Activated CD4-positive, alpha-beta T cell treated with anti-CD3 and anti-CD28 coated beads, Interleukin-2, amount 10 ng/mL, durations not matched to agents 24 days and 14 days (primary cell): ENCODE data around the gene FBXW2. TPM values are rescaled to one million over a fixed set of nuclear protein-coding genes. Genes with fewer than 3 reads are reported as not detected.

ENCODE experiments used
- DNase-seq: peaks from one replicate; pipeline ENCODE4 v3.0.0; 2022
- H3K27ac Mint-ChIP-seq: one replicate; pipeline ENCODE4 v1.8.0; 2022; ENCODE audit warnings: mild to moderate bottlenecking, mixed read lengths
- H3K27me3 Mint-ChIP-seq: one replicate; pipeline ENCODE4 v1.8.0; 2022; ENCODE audit warnings: mixed read lengths
- H3K36me3 Mint-ChIP-seq: one replicate; pipeline ENCODE4 v1.8.0; 2022; ENCODE audit warnings: low read depth, mild to moderate bottlenecking, mixed read lengths
- H3K4me1 Mint-ChIP-seq: one replicate; pipeline ENCODE4 v1.8.0; 2021; ENCODE audit warnings: mixed read lengths
- H3K4me3 Mint-ChIP-seq: one replicate; pipeline ENCODE4 v1.8.0; 2022; ENCODE audit warnings: mild to moderate bottlenecking, moderate library complexity, mixed read lengths
- H3K9me3 Mint-ChIP-seq: one replicate; pipeline ENCODE4 v1.8.0; 2021; ENCODE audit warnings: mixed read lengths
- intact Hi-C: fragments of 100-400 bp; cut with micrococcal nuclease; formaldehyde crosslinking; loops from one replicate; pipeline ENCODE4 v1.15.1; 2023
- total RNA-seq: library from RNA; stranded (reverse); gene quantifications from 2 replicates; pipeline ENCODE4 v1.2.3, GENCODE V29; 2022

Gene FBXW2
- total RNA-seq, 1 donor from 2014 or later: 84.9 TPM

DNA sequence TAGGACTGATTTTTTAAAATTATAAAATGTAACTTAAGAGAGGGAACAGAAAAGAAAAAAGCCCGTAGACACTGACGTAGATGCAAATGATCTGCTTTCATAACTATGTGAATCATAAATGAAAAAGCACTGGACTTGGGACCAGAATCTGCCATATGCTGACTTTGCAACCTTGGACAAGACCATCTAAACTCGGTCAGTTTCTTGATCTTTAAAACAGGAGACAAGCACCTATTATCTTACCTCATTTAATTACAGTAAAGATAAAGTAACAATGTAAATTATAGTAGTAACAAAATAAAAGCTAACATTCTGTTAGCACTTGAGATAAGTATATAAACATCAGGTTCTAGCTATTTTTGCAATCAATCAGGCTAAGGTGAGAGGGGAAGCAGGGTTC is 20.0 kb downstream of the FBXW2 start:
- H3K27me3 Mint-ChIP-seq: no peaks in the 10 kb centered on the region
- no peak for DNase-seq
- intact Hi-C loops: loop anchor here (5.0 kb wide), 1 partner anchor 69 kb away; the partner anchor contains the start of gene PSMD5
- H3K4me1 Mint-ChIP-seq: peaks cover 24% of the 10 kb centered on the region
- no peaks in the 10 kb centered on the region for H3K9me3 Mint-ChIP-seq
- H3K36me3 Mint-ChIP-seq: peaks cover 59% of the 10 kb centered on the region
- no peak overlapping the region for H3K27ac Mint-ChIP-seq
- H3K4me3 Mint-ChIP-seq: no peak overlapping the region

- DNase-seq: no peak
- H3K27ac Mint-ChIP-seq: peak overlapping the region; percentile 61
- H3K4me3 Mint-ChIP-seq: no peak overlapping the region
- H3K36me3 Mint-ChIP-seq: peaks cover 61% of the 10 kb centered on the region
- H3K4me1 Mint-ChIP-seq: peaks cover 35% of the 10 kb centered on the region
- intact Hi-C loops: loop anchor here (5.0 kb wide), 1 partner anchor 71 kb away; the partner anchor contains the start of gene PSMD5
- H3K9me3 Mint-ChIP-seq: no peaks in the 10 kb centered on the region
- H3K27me3 Mint-ChIP-seq: no peaks in the 10 kb centered on the region
These were observed 22.3 kb downstream of the FBXW2 start for GRCh38 chr9:120770931-120771330.

GRCh38 chr9:120768886-120769285 is 24.3 kb downstream of the FBXW2 start:
- Mint-ChIP-seq H3K36me3 (peaks cover 67% of the 10 kb centered on the region), H3K4me1 (peaks cover 37% of the 10 kb centered on the region), H3K9me3 (no peaks in the 10 kb centered on the region), H3K4me3 (no peak overlapping the region), H3K27me3 (no peaks in the 10 kb centered on the region), H3K27ac (peak overlapping the region; percentile 45)
- intact Hi-C loops: no loop called here
- DNase-seq: no peak

DNA sequence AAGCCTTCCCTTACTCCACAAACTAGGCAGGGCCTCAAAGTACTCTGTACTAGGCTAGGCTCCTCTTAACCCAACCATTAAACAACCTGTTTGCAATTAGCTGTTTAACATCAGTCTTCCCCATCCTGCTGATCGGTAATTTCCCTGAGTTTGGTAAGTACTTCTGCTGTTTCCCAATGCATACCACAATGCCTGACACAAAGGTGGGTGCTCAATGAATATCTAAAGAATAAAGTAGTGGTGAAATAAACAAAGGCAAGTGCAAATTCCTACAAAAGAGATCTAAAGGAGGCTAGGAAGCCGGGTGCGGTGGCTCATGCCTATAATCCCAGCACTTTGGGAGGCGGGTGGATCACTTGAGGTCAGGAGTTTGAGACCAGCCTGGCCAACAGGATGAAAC is 25.0 kb downstream of the FBXW2 start:
- Mint-ChIP-seq H3K4me3 (no peak overlapping the region), H3K9me3 (no peaks in the 10 kb centered on the region), H3K27me3 (no peaks in the 10 kb centered on the region), H3K27ac (peak overlapping the region; percentile 45), H3K36me3 (peaks cover 72% of the 10 kb centered on the region), H3K4me1 (peaks cover 37% of the 10 kb centered on the region)
- DNase-seq: no peak
- intact Hi-C loops: no loop called here

- DNase-seq: no peak
- H3K36me3 Mint-ChIP-seq: peaks cover 73% of the 10 kb centered on the region
- H3K9me3 Mint-ChIP-seq: no peaks in the 10 kb centered on the region
- no peak overlapping the region for H3K27ac Mint-ChIP-seq
- H3K4me1 Mint-ChIP-seq: peaks cover 37% of the 10 kb centered on the region
- no peaks in the 10 kb centered on the region for H3K27me3 Mint-ChIP-seq
- no peak overlapping the region for H3K4me3 Mint-ChIP-seq
- intact Hi-C loops: no loop called here
These were observed 25.8 kb downstream of the FBXW2 start for GRCh38 chr9:120767451-120767850.

- Mint-ChIP-seq H3K36me3 (peaks cover 74% of the 10 kb centered on the region), H3K4me1 (peaks cover 30% of the 10 kb centered on the region), H3K4me3 (no peak overlapping the region), H3K27ac (peak overlapping the region; percentile 59), H3K27me3 (no peaks in the 10 kb centered on the region), H3K9me3 (no peaks in the 10 kb centered on the region)
- intact Hi-C loops: no loop called here
- no peak for DNase-seq
These were observed 27.2 kb downstream of the FBXW2 start for GRCh38 chr9:120765910-120766425.

GRCh38 chr9:120764476-120764875 is 28.7 kb downstream of the FBXW2 start:
- Mint-ChIP-seq H3K4me3 (no peak overlapping the region), H3K27ac (no peak overlapping the region), H3K27me3 (no peaks in the 10 kb centered on the region), H3K36me3 (peaks cover 67% of the 10 kb centered on the region), H3K4me1 (peaks cover 20% of the 10 kb centered on the region), H3K9me3 (no peaks in the 10 kb centered on the region)
- intact Hi-C loops: no loop called here
- DNase-seq: no peak

DNA sequence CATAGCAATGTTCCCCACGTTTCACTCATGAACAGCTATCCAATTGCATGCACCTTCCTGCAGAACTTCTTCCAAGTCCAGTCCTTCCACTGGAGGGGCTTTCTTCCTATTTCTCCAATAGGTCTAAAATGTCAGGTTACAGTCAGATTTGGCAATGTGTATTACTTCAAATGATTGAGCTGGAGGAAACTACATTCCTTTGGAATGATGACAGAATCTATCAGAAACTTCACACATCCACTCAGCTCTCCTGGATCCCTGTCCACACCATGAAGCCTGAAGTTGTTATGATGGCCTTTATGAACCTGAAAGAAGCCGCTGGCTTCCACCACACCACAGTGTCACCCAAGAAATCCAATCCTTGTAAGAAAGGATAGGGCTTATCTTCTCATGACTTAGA is 32.2 kb downstream of the FBXW2 start:
- Mint-ChIP-seq H3K9me3 (no peaks in the 10 kb centered on the region), H3K4me1 (peaks cover 16% of the 10 kb centered on the region), H3K36me3 (peaks cover 55% of the 10 kb centered on the region), H3K27me3 (no peaks in the 10 kb centered on the region), H3K27ac (no peak overlapping the region), H3K4me3 (no peak overlapping the region)
- no peak for DNase-seq
- intact Hi-C loops: no loop called here

DNA sequence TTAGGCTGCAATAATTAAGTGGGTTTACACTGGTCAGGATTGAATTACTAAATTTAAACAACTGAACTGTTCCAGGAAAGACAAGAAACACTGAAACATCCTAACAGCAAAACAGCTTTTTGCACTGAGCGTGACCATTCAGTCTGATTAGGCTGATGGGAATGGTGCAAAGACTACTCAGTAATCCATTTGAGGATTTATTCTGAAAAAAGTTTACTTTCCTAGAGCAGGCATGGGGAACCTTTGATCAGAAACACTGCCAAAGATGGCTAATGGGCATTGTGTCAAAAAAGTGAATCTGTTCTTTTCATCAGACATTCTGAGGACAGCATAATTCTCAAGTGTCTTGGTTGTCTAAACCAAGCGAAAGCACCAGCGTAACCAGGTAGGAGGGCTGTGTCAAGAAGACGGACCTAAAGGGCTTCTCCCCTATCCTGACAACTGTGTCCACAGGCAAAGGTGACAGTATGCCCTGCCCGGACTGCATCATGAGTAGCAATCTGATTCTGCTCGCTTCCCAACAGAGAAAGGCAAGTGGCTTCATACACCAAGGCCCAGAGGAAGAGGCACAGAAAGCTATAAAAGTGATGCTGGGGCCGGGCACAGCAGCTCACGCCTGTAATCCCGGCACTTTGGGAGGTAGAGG is 33.3 kb downstream of the FBXW2 start:
- Mint-ChIP-seq H3K27ac (peak overlapping the region; percentile 11), H3K27me3 (no peaks in the 10 kb centered on the region), H3K4me1 (peaks cover 15% of the 10 kb centered on the region), H3K36me3 (peaks cover 47% of the 10 kb centered on the region), H3K4me3 (no peak overlapping the region), H3K9me3 (no peaks in the 10 kb centered on the region)
- intact Hi-C loops: loop anchor here (5.0 kb wide), 2 partner anchors 82 to 137 kb away; partner anchors contain the start of gene PSMD5
- DNase-seq: no peak

GRCh38 chr9:120758544-120758943 is 34.7 kb downstream of the FBXW2 start:
- peak overlapping the region; percentile 30 for H3K27ac Mint-ChIP-seq
- H3K4me3 Mint-ChIP-seq: no peak overlapping the region
- H3K9me3 Mint-ChIP-seq: no peaks in the 10 kb centered on the region
- DNase-seq: no peak
- H3K36me3 Mint-ChIP-seq: peaks cover 37% of the 10 kb centered on the region
- intact Hi-C loops: loop anchor here (5.0 kb wide), 2 partner anchors 84 to 139 kb away; partner anchors contain the start of gene PSMD5
- no peaks in the 10 kb centered on the region for H3K27me3 Mint-ChIP-seq
- peaks cover 15% of the 10 kb centered on the region for H3K4me1 Mint-ChIP-seq

- peaks cover 27% of the 10 kb centered on the region for H3K36me3 Mint-ChIP-seq
- peak overlapping the region; percentile 15 for H3K27ac Mint-ChIP-seq
- no peaks in the 10 kb centered on the region for H3K27me3 Mint-ChIP-seq
- H3K9me3 Mint-ChIP-seq: no peaks in the 10 kb centered on the region
- DNase-seq: no peak
- H3K4me3 Mint-ChIP-seq: no peak overlapping the region
- intact Hi-C loops: loop anchor here (2.0 to 5.0 kb wide), 3 partner anchors 85 to 304 kb away; partner anchors contain the start of gene PSMD5
- peaks cover 15% of the 10 kb centered on the region for H3K4me1 Mint-ChIP-seq
These were observed 35.9 kb downstream of the FBXW2 start for GRCh38 chr9:120757026-120757913.

GRCh38 chr9:120756531-120756930 is 36.7 kb downstream of the FBXW2 start:
- H3K27ac Mint-ChIP-seq: peak overlapping the region; percentile 48
- peaks cover 23% of the 10 kb centered on the region for H3K36me3 Mint-ChIP-seq
- intact Hi-C loops: loop anchor here (1.0 to 5.0 kb wide), 4 partner anchors 86 to 304 kb away; partner anchors contain the start of gene PSMD5
- H3K4me1 Mint-ChIP-seq: peaks cover 15% of the 10 kb centered on the region
- no peak for DNase-seq
- H3K27me3 Mint-ChIP-seq: no peaks in the 10 kb centered on the region
- no peak overlapping the region for H3K4me3 Mint-ChIP-seq
- no peaks in the 10 kb centered on the region for H3K9me3 Mint-ChIP-seq

GRCh38 chr9:120755810-120756434 is 37.3 kb downstream of the FBXW2 start:
- no peaks in the 10 kb centered on the region for H3K27me3 Mint-ChIP-seq
- peak overlapping the region; percentile 48 for H3K27ac Mint-ChIP-seq
- no peaks in the 10 kb centered on the region for H3K9me3 Mint-ChIP-seq
- intact Hi-C loops: loop anchor here (1.0 to 5.0 kb wide), 4 partner anchors 86 to 305 kb away; partner anchors contain the start of gene PSMD5
- no peak overlapping the region for H3K4me3 Mint-ChIP-seq
- peak; percentile 93 for DNase-seq
- H3K4me1 Mint-ChIP-seq: peaks cover 15% of the 10 kb centered on the region
- H3K36me3 Mint-ChIP-seq: peaks cover 18% of the 10 kb centered on the region
